AG09319 (cell line): ENCODE results near the gene TRAIP.
"Not testable (repeated sequence)": the region's sequence is repeated elsewhere in the genome, so short reads cannot be mapped to it uniquely, and the experiment has no call there.

ENCODE experiments used
- DNase-seq: peaks from one replicate; pipeline ENCODE4 v3.0.0-alpha.2; 2010; ENCODE audit warnings: low read depth; ENCODE audit errors: extremely low read depth
- CTCF ChIP-seq: IDR thresholded peaks from 2 replicates; pipeline ENCODE4 v1.5.1; 2011; ENCODE audit warnings: low read depth, mild to moderate bottlenecking, inconsistent platforms, low read length, moderate library complexity

The TRAIP gene

DNA sequence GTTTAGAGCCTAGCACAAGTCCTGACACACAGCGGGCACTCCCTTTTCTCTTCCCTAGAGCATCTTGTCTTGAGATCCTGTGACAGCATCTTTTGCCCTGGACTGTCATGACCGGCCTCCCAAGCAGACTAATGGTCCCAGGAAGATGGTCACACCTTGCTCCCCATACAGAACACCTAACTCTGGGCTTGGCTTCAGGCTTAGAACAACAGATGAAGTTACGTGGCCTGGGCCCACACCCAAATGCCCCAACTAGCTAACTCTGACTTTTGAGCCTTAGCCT is 69.2 kb downstream of the TRAIP start:
- no peak for TF ChIP-seq CTCF
- DNase-seq, result no peak

- DNase-seq, result peak; percentile 100
- no peak for TF ChIP-seq CTCF
Measured at GRCh38 chr3:49786357-49787181, 69.8 kb downstream of the TRAIP start, which contains the start of gene IP6K1. Gene IP6K1 (minus strand): TSS chr3:49786542. CDS start chr3:49748040, 38,502 bp downstream.

DNA sequence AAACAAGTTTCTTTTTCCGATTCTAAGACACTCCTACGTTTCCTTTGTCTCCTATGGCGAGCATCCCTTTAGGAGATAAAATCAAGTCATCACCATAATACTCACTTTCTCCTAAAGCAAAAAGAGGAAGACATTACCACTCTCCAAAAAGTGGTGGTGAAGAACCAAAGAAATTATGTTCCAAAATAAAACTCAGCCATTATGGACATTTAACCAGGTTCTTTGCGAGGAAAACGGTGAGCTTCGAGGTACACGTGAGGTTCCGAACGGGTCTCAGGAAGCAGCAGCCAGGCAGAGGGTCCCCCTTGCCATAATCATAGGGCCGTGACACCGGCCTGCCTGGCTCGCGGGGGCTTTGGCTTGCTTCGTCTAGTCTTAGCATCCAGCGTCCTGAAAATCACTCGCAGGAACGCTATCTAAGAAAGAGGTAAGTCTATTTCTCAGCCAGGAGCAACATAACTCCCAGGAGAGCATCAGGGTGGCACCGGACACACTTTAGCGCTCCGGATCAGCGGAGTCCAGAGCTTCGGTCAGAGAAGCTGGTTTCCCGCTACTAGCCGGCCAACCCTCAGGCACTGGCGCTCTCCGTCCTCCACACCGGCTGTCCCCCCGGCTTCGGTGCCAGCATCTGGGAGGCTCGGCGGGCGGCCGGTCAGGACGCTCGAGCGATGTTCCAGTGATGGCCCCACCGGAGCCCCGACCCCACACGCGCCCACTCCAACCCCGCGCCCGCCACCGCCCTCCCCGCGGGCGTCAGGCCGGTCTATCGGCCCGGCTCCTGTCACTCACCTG is 70.6 kb downstream of the TRAIP start:
- no peak for TF ChIP-seq CTCF
- DNase-seq, result no peak

- not testable (repeated sequence) for DNase-seq
Measured at GRCh38 chr3:49782277-49782676, 74.1 kb downstream of the TRAIP start.

DNA sequence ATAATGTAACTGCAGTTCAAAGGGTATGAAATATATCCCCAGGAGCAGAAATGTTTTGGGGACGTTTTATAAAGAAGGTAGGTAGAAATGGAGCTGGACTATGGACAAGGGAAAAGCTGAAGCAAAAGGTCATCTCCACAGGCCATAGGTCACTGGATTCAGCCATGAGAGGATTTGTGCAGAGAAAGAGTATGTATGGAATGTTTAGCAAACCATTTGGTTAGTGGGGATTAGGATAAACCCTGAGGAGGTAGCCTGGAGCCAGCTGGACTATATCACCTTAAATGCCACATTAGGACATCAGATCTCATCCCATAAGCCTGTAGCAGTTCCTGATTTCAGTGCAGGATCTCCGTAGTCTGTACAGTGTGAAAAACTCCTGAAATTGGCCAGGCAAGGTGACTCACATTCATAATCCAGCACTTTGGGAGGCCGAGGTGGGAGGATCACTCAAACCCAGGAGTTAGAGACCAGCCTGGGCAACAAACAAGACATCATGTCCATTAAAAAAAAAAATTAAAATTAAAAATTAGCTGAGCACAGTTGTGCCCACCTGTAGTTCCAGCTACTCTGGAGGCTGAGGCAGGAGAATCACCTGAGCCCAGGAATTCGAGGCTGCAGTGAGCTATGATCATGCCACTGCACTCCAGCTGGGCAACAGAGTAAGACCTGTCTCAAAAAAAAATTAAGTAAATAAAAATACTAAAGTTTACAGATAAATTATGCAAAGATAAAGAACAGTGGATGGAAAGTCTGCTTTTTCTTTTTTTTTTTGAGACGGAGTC is 74.8 kb downstream of the TRAIP start:
- TF ChIP-seq CTCF, result no peak

GRCh38 chr3:49780975-49781365 is 75.4 kb downstream of the TRAIP start:
- not testable (repeated sequence) for DNase-seq

More for the DNA sequence above, 74.8 kb downstream of the TRAIP start:
- DNase-seq, result no peak

DNA sequence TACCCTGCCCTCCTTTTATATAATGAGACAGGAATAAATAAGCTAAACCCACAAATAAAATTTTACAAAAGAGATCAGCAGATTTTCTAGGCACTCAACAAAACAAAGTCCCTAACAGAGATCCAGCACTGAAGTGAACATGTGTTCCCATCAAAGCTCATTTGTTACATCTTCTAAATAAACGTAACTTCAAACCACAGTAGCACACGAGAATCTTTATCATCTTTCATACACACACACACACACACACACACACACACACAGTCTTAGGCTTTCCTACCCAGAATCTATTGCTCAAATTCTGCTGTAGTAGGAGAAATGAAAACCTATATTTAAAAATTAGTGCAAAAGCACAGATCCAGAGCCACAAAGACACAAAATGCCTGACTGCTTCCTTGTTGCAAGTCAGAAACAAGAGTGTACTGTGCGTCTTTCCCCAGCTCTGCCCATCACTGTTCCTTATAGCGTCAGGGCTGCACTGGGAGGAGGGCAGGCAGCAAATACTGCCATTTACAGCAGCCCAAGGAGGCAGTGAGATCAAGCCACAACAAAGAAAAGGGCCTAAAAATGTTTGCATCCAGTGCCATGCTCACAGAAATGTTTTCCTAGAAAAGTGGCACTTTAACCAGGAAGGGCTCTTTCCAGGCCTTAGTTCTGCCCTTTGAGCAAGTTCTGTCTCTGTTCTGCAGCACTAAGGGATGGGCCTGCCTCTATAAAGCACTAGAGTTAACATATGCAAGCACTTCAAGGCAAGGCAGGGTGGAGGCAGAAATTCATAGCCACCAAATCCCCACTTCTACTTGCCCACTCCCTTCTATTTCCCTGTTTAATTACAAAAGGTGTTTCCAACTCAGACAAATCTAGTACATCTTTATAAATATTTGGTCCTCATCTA is 76.0 kb downstream of the TRAIP start:
- no peak for DNase-seq
- TF ChIP-seq CTCF, result no peak
